Activated naive CD4-positive, alpha-beta T cell treated with anti-CD3 and anti-CD28 coated beads for 36 hours (primary cell): ENCODE data around the gene DPP8. TPM values are rescaled to one million over a fixed set of nuclear protein-coding genes. Genes with fewer than 3 reads are reported as not detected.
"Not testable (repeated sequence)": the region's sequence is repeated elsewhere in the genome, so short reads cannot be mapped to it uniquely, and the experiment has no call there.

Experiments used
- CTCF ChIA-PET: fragments of 350-600 bp; sonication (Branson Sonifier 250); formaldehyde crosslinking; loops from one replicate; lab custom pipeline; 2021; ENCODE audit warnings: antibody characterized with exemption; lab: Charles Lee
- DNase-seq: peaks from one replicate; pipeline ENCODE4 v3.0.0-alpha.2; 2020
- H3K27ac Mint-ChIP-seq: one replicate; pipeline ENCODE4 v1.8.0; 2021; ENCODE audit warnings: mild to moderate bottlenecking, mixed read lengths
- H3K27me3 Mint-ChIP-seq: one replicate; pipeline ENCODE4 v1.8.0; 2021; ENCODE audit warnings: low read depth, mixed read lengths
- H3K36me3 Mint-ChIP-seq: one replicate; pipeline ENCODE4 v1.8.0; 2021; ENCODE audit warnings: low read depth, mixed read lengths
- H3K4me1 Mint-ChIP-seq: one replicate; pipeline ENCODE4 v1.8.0; 2021; ENCODE audit warnings: low read depth, mixed read lengths
- H3K4me3 Mint-ChIP-seq: one replicate; pipeline ENCODE4 v1.8.0; 2021; ENCODE audit warnings: mild to moderate bottlenecking, moderate library complexity, mixed read lengths
- H3K9me3 Mint-ChIP-seq: one replicate; pipeline ENCODE4 v1.8.0; 2021; ENCODE audit warnings: mixed read lengths
- intact Hi-C: fragments of 100-400 bp; cut with micrococcal nuclease; formaldehyde crosslinking; loops from one replicate; pipeline ENCODE4 v1.15.1; 2023
- total RNA-seq, 2 experiments: library from RNA; stranded (reverse); gene quantifications; one replicate each; pipeline ENCODE4 v1.2.3, GENCODE V29; 2021

DPP8 gene
- total RNA-seq, 2 experiments from 2014 or later: 23.0 to 24.9 TPM

GRCh38 chr15:65398486-65398885 lies 119.0 kb downstream of the DPP8 start:
- peaks cover 43% of the 10 kb centered on the region for H3K27me3 Mint-ChIP-seq
- H3K36me3 Mint-ChIP-seq, intact Hi-C loops, H3K4me3 Mint-ChIP-seq, H3K9me3 Mint-ChIP-seq, DNase-seq, H3K4me1 Mint-ChIP-seq, H3K27ac Mint-ChIP-seq: not testable (repeated sequence)
- CTCF ChIA-PET: interaction anchor here (0.6 to 1.8 kb wide), 5 partner anchors 14 to 80 kb away, joined by 3 to 6 read pairs (median 4); no protein-coding TSS in a partner anchor

GRCh38 chr15:65396965-65397317 lies 120.5 kb downstream of the DPP8 start:
- Mint-ChIP-seq H3K27ac (no peak overlapping the region), H3K9me3 (no peaks in the 10 kb centered on the region), H3K27me3 (peaks cover 48% of the 10 kb centered on the region), H3K36me3 (no peaks in the 10 kb centered on the region), H3K4me3 (no peak overlapping the region), H3K4me1 (peaks cover 6% of the 10 kb centered on the region)
- intact Hi-C loops: no loop called here
- no peak for DNase-seq
- CTCF ChIA-PET: no interaction called here

DNA sequence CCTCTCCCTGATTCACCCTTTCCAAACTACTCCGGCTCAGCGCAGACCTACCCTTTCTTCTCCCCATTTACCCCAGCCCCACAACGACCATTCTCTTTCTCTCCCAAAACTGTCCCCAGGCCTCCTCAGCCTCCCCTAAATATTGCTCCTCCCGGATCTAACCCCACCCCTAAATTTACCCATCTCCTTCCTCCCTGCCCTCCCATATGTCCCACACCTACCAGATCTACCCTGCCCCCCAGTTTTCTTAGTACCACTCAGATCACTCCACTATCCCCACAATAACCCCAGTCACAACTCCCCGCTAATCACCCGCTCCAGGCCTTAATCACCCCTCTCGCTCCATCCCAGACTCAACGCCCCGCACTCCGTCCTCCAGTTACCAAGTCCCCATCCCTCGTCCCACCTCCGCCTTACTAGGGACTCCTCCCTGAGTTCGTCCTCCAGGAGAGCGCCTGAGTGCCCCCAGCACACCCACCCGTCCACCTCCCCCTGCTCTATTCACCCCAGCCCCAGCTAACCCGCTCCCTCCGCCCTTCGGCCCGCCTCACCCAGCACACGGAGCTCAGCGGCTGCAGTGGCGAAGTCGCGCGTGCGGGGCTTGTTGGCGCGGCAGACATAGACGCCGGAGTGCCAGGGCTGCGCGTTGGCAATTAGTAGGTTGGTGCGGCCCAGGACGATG lies 121.1 kb downstream of the DPP8 start:
- Mint-ChIP-seq H3K27ac (no peak overlapping the region), H3K9me3 (no peaks in the 10 kb centered on the region), H3K36me3 (no peaks in the 10 kb centered on the region), H3K4me3 (no peak overlapping the region), H3K27me3 (peaks cover 48% of the 10 kb centered on the region), H3K4me1 (peaks cover 6% of the 10 kb centered on the region)
- no peak for DNase-seq
- intact Hi-C loops: no loop called here
- CTCF ChIA-PET: no interaction called here

GRCh38 chr15:65395567-65396202 lies 121.8 kb downstream of the DPP8 start:
- intact Hi-C loops: no loop called here
- peaks cover 6% of the 10 kb centered on the region for H3K4me1 Mint-ChIP-seq
- no peak overlapping the region for H3K27ac Mint-ChIP-seq
- H3K4me3 Mint-ChIP-seq: no peak overlapping the region
- H3K36me3 Mint-ChIP-seq: no peaks in the 10 kb centered on the region
- no peak for DNase-seq
- H3K9me3 Mint-ChIP-seq: no peaks in the 10 kb centered on the region
- peaks cover 40% of the 10 kb centered on the region for H3K27me3 Mint-ChIP-seq
- CTCF ChIA-PET: interaction anchor here (1.1 to 2.0 kb wide), 2 partner anchors 10 to 18 kb away, joined by 6 to 9 read pairs; no protein-coding TSS in a partner anchor

DNA sequence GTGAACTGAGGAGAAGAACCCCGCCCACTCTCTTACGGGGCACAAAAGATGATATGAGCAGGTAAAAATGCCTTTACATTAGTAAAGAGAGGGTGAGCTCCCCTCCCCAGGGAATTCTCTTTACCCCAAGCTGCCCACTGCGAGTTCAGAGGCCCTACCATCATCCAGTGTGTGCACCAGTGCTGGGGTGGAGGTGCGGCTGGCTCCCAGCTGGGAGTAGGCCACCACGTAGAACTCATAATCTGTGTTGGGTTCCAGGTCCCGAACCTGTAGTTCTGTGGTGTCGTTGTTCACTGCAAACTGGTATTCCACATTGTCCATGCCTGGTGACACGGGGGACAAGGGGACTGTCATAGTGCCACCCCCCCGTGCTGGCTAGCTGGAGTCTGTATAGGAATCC lies 122.6 kb downstream of the DPP8 start:
- CTCF ChIA-PET: interaction anchor here (0.5 to 2.0 kb wide), 5 partner anchors 10 to 385 kb away, joined by 3 to 9 read pairs (median 6); no protein-coding TSS in a partner anchor
- intact Hi-C loops: no loop called here
- H3K27me3 Mint-ChIP-seq: peaks cover 34% of the 10 kb centered on the region

GRCh38 chr15:65394280-65394789 lies 123.2 kb downstream of the DPP8 start:
- Mint-ChIP-seq H3K27ac (no peak overlapping the region), H3K36me3 (no peaks in the 10 kb centered on the region), H3K27me3 (peaks cover 31% of the 10 kb centered on the region), H3K4me1 (peaks cover 6% of the 10 kb centered on the region), H3K9me3 (no peaks in the 10 kb centered on the region), H3K4me3 (no peak overlapping the region)
- intact Hi-C loops: no loop called here
- no peak for DNase-seq
- CTCF ChIA-PET: interaction anchor here (0.5 to 2.0 kb wide), 3 partner anchors 9 to 194 kb away, joined by 3 to 9 read pairs (median 6); no protein-coding TSS in a partner anchor

More for the DNA sequence above, 122.6 kb downstream of the DPP8 start:
- Mint-ChIP-seq H3K4me1 (peaks cover 6% of the 10 kb centered on the region), H3K27ac (no peak overlapping the region), H3K9me3 (no peaks in the 10 kb centered on the region), H3K36me3 (no peaks in the 10 kb centered on the region), H3K4me3 (no peak overlapping the region)
- no peak for DNase-seq

- DNase-seq: no peak
- H3K9me3 Mint-ChIP-seq: no peaks in the 10 kb centered on the region
- H3K27me3 Mint-ChIP-seq: peaks cover 33% of the 10 kb centered on the region
- CTCF ChIA-PET: interaction anchor here (0.5 to 2.0 kb wide), 3 partner anchors 8 to 193 kb away, joined by 3 to 9 read pairs (median 6); no protein-coding TSS in a partner anchor
- no peaks in the 10 kb centered on the region for H3K36me3 Mint-ChIP-seq
- H3K4me1 Mint-ChIP-seq: peaks cover 6% of the 10 kb centered on the region
- no peak overlapping the region for H3K27ac Mint-ChIP-seq
- intact Hi-C loops: no loop called here
- no peak overlapping the region for H3K4me3 Mint-ChIP-seq
Measured at GRCh38 chr15:65393557-65393956, 123.9 kb downstream of the DPP8 start.

- DNase-seq: no peak
- Mint-ChIP-seq H3K27ac (no peak overlapping the region), H3K9me3 (no peaks in the 10 kb centered on the region), H3K27me3 (peaks cover 33% of the 10 kb centered on the region), H3K36me3 (no peaks in the 10 kb centered on the region), H3K4me3 (no peak overlapping the region), H3K4me1 (peaks cover 6% of the 10 kb centered on the region)
- CTCF ChIA-PET: interaction anchor here (0.7 to 1.8 kb wide), 2 partner anchors 13 to 73 kb away, joined by 3 to 6 read pairs; no protein-coding TSS in a partner anchor
- intact Hi-C loops: no loop called here
Measured at GRCh38 chr15:65393091-65393490, 124.4 kb downstream of the DPP8 start.

Other genes with a start within 250 kb of the DPP8 start
- gene PARP16, start 230.8 kb downstream of the DPP8 start, total RNA-seq: 10 to 100 TPM; 16.2 to 16.8 TPM
- gene RNU5A-1, start 221.6 kb downstream of the DPP8 start, total RNA-seq: not detected
- not detected for gene RNU5B-1, start 213.0 kb downstream of the DPP8 start, total RNA-seq
- not detected for gene IGDCC3, start 139.7 kb downstream of the DPP8 start, total RNA-seq
- gene IGDCC4, start 94.7 kb downstream of the DPP8 start, total RNA-seq: under 1 TPM; 0.17 to 0.41 TPM
- gene HACD3, start 12.8 kb upstream of the DPP8 start, total RNA-seq: 10 to 100 TPM; 29.1 to 30.1 TPM
- 10 to 100 TPM; 41.2 to 43.4 TPM for gene INTS14, start 93.4 kb upstream of the DPP8 start, total RNA-seq
- 10 to 100 TPM; 10.7 to 12.4 TPM for gene SLC24A1, start 104.2 kb upstream of the DPP8 start, total RNA-seq